MM.1S (cell line): ENCODE results near the gene MARCHF6.

Experiments used
- DNase-seq: peaks from one replicate; pipeline ENCODE4 v3.0.0-alpha.2; 2015
- H2AFZ ChIP-seq: fragments of 300-600 bp; sonication (generic); 2 replicates; pipeline ENCODE4 v1.6.0; 2016; ENCODE audit warnings: antibody characterized with exemption, low read length
- H3F3A ChIP-seq: fragments of 300-600 bp; sonication (generic); 2 replicates; pipeline ENCODE4 v1.6.1; 2016; ENCODE audit warnings: mild to moderate bottlenecking, antibody characterized with exemption, low read length, moderate library complexity, mixed read lengths; ENCODE audit not compliant: insufficient read depth
- H3K27ac ChIP-seq: fragments of 300-600 bp; sonication (generic); 2 replicates; pipeline ENCODE4 v1.5.1; 2016; ENCODE audit warnings: mild to moderate bottlenecking, low read length
- H3K27me3 ChIP-seq: fragments of 300-600 bp; sonication (generic); replicated peaks from 2 replicates; pipeline ENCODE4 v1.6.0; 2016; ENCODE audit warnings: low read length; ENCODE audit not compliant: insufficient read depth
- H3K36me3 ChIP-seq: fragments of 300-600 bp; sonication (generic); replicated peaks from 2 replicates; pipeline ENCODE4 v1.6.1; 2016; ENCODE audit warnings: mild to moderate bottlenecking, low read length, mixed read lengths; ENCODE audit not compliant: insufficient read depth
- H3K4me1 ChIP-seq: fragments of 300-600 bp; sonication (generic); 2 replicates; pipeline ENCODE4 v1.6.1; 2016; ENCODE audit warnings: low read length, mixed read lengths
- H3K4me2 ChIP-seq: fragments of 300-600 bp; sonication (generic); 2 replicates; pipeline ENCODE4 v1.6.0; 2016; ENCODE audit warnings: low read depth, low read length
- H3K4me3 ChIP-seq: fragments of 300-600 bp; sonication (generic); 2 replicates; pipeline ENCODE4 v1.5.1; 2016; ENCODE audit warnings: low read length, mixed read lengths
- H3K79me2 ChIP-seq: fragments of 300-600 bp; sonication (generic); 2 replicates; pipeline ENCODE4 v1.6.1; 2016; ENCODE audit warnings: mixed run types, low read length, mixed read lengths
- H3K9ac ChIP-seq: fragments of 300-600 bp; sonication (generic); 2 replicates; pipeline ENCODE4 v1.6.1; 2016; ENCODE audit warnings: low read length, mixed read lengths
- H3K9me2 ChIP-seq: fragments of 300-600 bp; sonication (generic); replicated peaks from 2 replicates; pipeline ENCODE4 v1.6.1; 2016; ENCODE audit warnings: mild to moderate bottlenecking, low read length, mixed read lengths; ENCODE audit not compliant: insufficient read depth
- H3K9me3 ChIP-seq: fragments of 300-600 bp; sonication (generic); replicated peaks from 2 replicates; pipeline ENCODE4 v1.6.1; 2016; ENCODE audit warnings: mild to moderate bottlenecking, low read length, mixed read lengths; ENCODE audit not compliant: insufficient read depth
- H4K20me1 ChIP-seq: fragments of 300-600 bp; sonication (generic); 2 replicates; pipeline ENCODE4 v1.6.1; 2016; ENCODE audit warnings: mild to moderate bottlenecking, low read length, moderate library complexity, mixed read lengths; ENCODE audit not compliant: insufficient read depth
- EZH2 ChIP-seq: fragments of 300-600 bp; sonication (generic); optimal IDR thresholded peaks from 2 replicates; pipeline ENCODE3; 2017; ENCODE audit warnings: low read depth, mild to moderate bottlenecking, antibody characterized with exemption, low read length, mixed read lengths
- EZH2phosphoT487 ChIP-seq: fragments of 300-600 bp; sonication (generic); IDR thresholded peaks from 2 replicates; pipeline ENCODE4 v1.6.1; 2018; ENCODE audit warnings: antibody characterized with exemption, low read length
- TF ChIP-seq, protein P1 (sequence below): fragments of 300-600 bp; sonication (generic); IDR thresholded peaks from 2 replicates; pipeline ENCODE4 v1.5.1; 2016; ENCODE audit warnings: antibody characterized with exemption, low read length, mixed read lengths

Gene MARCHF6, protein sequence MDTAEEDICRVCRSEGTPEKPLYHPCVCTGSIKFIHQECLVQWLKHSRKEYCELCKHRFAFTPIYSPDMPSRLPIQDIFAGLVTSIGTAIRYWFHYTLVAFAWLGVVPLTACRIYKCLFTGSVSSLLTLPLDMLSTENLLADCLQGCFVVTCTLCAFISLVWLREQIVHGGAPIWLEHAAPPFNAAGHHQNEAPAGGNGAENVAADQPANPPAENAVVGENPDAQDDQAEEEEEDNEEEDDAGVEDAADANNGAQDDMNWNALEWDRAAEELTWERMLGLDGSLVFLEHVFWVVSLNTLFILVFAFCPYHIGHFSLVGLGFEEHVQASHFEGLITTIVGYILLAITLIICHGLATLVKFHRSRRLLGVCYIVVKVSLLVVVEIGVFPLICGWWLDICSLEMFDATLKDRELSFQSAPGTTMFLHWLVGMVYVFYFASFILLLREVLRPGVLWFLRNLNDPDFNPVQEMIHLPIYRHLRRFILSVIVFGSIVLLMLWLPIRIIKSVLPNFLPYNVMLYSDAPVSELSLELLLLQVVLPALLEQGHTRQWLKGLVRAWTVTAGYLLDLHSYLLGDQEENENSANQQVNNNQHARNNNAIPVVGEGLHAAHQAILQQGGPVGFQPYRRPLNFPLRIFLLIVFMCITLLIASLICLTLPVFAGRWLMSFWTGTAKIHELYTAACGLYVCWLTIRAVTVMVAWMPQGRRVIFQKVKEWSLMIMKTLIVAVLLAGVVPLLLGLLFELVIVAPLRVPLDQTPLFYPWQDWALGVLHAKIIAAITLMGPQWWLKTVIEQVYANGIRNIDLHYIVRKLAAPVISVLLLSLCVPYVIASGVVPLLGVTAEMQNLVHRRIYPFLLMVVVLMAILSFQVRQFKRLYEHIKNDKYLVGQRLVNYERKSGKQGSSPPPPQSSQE

DNA sequence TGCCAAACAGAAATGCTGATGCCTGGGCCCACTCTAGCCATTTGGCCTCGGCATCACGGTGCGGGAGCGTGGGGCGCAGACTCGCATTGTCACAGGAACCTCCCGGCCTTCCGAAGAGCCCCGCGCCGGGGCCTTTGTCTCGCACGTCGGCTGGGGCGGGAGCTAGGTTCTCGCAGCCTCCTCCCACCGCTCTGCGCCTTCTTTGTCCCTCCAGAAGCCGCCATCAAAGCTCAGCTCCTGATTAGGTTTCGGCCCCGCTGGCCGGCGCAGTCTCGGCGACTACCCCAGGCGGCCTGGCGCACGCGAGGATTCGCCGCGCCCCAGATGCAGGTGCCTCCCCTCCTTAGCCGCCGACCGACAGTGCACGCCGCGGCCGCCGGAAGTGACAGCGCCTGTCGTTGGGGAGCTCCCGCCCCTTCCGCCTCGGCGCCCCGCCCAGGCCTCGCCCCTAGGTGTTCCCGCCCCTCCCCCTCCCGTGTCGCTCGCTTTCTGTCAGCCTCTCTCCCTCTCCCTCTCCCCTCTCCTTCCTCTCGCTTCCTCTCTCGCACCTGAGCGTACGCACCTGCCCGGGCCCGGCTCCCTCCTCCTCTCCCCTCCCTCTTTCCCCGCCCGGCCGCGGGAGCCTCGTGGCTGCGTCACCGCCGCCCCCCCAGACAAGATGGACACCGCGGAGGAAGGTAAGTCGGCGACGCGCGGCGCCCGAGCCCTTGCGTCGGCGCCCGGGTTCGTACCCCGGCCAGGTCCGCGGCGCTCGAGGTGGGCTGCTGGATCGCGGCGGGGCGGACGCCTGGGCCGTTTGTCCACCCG lies at the start of gene MARCHF6:
Gene MARCHF6 (plus strand): TSS at position 455 of the 807 bp plus-strand sequence. CDS start 204 bp downstream, at position 659.
- peaks cover 51% of the 10 kb centered on the region for H3K79me2 ChIP-seq
- peaks cover 22% of the 10 kb centered on the region for H4K20me1 ChIP-seq
- TF ChIP-seq, protein P1, sequence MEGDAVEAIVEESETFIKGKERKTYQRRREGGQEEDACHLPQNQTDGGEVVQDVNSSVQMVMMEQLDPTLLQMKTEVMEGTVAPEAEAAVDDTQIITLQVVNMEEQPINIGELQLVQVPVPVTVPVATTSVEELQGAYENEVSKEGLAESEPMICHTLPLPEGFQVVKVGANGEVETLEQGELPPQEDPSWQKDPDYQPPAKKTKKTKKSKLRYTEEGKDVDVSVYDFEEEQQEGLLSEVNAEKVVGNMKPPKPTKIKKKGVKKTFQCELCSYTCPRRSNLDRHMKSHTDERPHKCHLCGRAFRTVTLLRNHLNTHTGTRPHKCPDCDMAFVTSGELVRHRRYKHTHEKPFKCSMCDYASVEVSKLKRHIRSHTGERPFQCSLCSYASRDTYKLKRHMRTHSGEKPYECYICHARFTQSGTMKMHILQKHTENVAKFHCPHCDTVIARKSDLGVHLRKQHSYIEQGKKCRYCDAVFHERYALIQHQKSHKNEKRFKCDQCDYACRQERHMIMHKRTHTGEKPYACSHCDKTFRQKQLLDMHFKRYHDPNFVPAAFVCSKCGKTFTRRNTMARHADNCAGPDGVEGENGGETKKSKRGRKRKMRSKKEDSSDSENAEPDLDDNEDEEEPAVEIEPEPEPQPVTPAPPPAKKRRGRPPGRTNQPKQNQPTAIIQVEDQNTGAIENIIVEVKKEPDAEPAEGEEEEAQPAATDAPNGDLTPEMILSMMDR: no peak
- TF ChIP-seq EZH2: no peak
- no peak for TF ChIP-seq EZH2phosphoT487

DNA sequence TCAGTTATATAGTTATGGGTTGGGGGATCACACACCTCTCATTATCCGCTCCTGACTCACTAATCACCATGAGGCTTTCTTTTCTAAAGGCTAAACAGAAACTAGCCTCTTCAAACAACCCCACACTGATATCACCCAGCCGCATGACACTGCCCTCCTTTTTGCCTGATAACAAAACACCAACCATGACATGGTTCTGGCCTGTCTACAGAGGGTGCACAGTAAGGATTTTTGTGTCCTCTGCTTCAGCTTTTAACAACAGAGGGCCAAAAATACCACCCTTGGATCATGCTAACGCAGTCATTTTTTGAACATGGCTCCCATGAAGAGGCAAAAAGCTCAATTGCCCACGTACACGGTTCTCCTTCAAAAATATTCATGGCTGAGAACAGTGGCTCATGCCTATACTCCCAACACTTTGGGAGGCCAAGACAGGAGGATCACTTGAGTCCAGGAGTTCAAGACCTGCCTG lies 49.8 kb upstream of the MARCHF6 start:
- TF ChIP-seq, protein P1: no peak
- no peak for TF ChIP-seq EZH2phosphoT487
- no peak for TF ChIP-seq EZH2
- DNase-seq: no peak
- Histone ChIP-seq H3K4me2 (no peak overlapping the region), H3K36me3 (no peaks in the 10 kb centered on the region), H3K27ac (no peak overlapping the region), H3K4me3 (no peak overlapping the region), H3F3A (no peaks in the 10 kb centered on the region), H3K4me1 (no peaks in the 10 kb centered on the region), H3K79me2 (0 out of 2 replicates have a peak, but pooled peaks cover 4% of the 10 kb centered on the region), H4K20me1 (no peaks in the 10 kb centered on the region), H3K9ac (no peak overlapping the region), H2AFZ (no peak overlapping the region), H3K27me3 (no peaks in the 10 kb centered on the region), H3K9me3 (no peaks in the 10 kb centered on the region), H3K9me2 (no peaks in the 10 kb centered on the region)

More for the DNA sequence above, at the start of gene MARCHF6:
- peak within 1 kb of the TSS; percentile 77 for H2AFZ ChIP-seq
- no peaks in the 10 kb centered on the region for H3K9me3 ChIP-seq
- peak within 1 kb of the TSS; percentile 88 for H3K9ac ChIP-seq
- DNase-seq: peak; percentile 97
- H3K9me2 ChIP-seq: no peaks in the 10 kb centered on the region
- H3K27me3 ChIP-seq: no peaks in the 10 kb centered on the region
- peaks cover 13% of the 10 kb centered on the region; the same call in 1 of the 2 replicates for H3K4me1 ChIP-seq
- no peaks in the 10 kb centered on the region for H3K36me3 ChIP-seq
- peak within 1 kb of the TSS; percentile 85 for H3K4me3 ChIP-seq
- peak within 1 kb of the TSS; percentile 99 for H3K27ac ChIP-seq
- H3K4me2 ChIP-seq: peak within 1 kb of the TSS; percentile 81
- peaks cover 21% of the 10 kb centered on the region for H3F3A ChIP-seq

DNA sequence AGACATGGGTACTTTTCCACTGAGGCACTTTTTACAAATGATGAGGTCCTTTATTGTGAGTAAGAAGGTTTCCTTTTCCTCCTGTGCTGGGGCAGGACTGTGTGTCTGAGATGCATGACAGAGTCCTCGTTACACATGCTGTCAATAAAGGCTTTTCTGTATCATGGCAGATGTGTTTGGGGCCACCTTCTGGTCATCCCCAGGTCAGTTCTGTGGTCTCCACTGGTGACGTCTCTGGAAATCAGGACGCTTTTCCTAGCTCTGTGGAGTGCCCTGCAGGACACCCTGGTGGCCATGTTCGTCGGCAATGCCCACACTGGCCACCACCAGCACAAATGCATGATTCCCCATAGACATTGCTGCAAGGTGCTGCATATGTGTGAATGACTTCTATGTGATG lies 48.6 kb upstream of the MARCHF6 start:
- TF ChIP-seq, protein P1: peak; percentile 11; the same call in 1 of the 2 replicates
- TF ChIP-seq EZH2 (no peak), EZH2phosphoT487 (no peak)
- no peaks in the 10 kb centered on the region for H3F3A ChIP-seq
- no peak overlapping the region for H3K9ac ChIP-seq
- no peaks in the 10 kb centered on the region for H3K27me3 ChIP-seq
- H3K9me3 ChIP-seq: no peaks in the 10 kb centered on the region
- no peaks in the 10 kb centered on the region for H4K20me1 ChIP-seq
- no peak overlapping the region for H3K4me2 ChIP-seq
- H3K27ac ChIP-seq: no peak overlapping the region
- 0 out of 2 replicates have a peak, but pooled peaks cover 4% of the 10 kb centered on the region for H3K79me2 ChIP-seq
- peaks cover under 1% of the 10 kb centered on the region; the same call in 1 of the 2 replicates for H3K4me1 ChIP-seq
- no peak for DNase-seq
- no peak overlapping the region for H3K4me3 ChIP-seq
- no peak overlapping the region for H2AFZ ChIP-seq
- H3K36me3 ChIP-seq: no peaks in the 10 kb centered on the region
- H3K9me2 ChIP-seq: no peaks in the 10 kb centered on the region
